Measurements from ENCODE around the gene SPCS2. TPM values are rescaled to one million over a fixed set of nuclear protein-coding genes. Genes with fewer than 3 reads are reported as not detected.

SPCS2 gene
- total and polyA plus RNA-seq, 4 donors: 32.4 to 186 (median 59.6) TPM

DNA sequence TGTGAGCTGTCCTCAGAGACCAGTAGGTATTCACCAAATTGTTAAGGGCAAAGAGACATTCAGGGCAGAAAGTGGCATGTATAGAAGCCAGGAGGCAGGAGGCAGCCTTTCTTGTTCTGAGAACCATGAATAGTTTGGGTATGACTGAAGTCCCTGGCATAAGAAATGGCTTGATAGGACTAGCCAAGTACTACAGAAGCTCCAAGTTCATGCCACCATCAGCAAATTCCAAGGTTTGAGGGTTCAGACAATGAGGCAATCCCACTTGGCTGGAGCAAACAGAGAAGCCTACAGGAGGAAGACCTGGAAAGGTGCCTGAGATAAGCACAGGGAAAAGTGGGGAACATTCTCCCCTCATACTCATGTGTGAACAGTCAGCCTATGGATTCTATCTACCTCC, 25.9 kb upstream of the SPCS2 start (continued):
- TF ChIP-seq, protein P1, sequence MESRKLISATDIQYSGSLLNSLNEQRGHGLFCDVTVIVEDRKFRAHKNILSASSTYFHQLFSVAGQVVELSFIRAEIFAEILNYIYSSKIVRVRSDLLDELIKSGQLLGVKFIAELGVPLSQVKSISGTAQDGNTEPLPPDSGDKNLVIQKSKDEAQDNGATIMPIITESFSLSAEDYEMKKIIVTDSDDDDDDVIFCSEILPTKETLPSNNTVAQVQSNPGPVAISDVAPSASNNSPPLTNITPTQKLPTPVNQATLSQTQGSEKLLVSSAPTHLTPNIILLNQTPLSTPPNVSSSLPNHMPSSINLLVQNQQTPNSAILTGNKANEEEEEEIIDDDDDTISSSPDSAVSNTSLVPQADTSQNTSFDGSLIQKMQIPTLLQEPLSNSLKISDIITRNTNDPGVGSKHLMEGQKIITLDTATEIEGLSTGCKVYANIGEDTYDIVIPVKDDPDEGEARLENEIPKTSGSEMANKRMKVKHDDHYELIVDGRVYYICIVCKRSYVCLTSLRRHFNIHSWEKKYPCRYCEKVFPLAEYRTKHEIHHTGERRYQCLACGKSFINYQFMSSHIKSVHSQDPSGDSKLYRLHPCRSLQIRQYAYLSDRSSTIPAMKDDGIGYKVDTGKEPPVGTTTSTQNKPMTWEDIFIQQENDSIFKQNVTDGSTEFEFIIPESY (IDR thresholded peaks at IDR 0.05): no peak

DNA sequence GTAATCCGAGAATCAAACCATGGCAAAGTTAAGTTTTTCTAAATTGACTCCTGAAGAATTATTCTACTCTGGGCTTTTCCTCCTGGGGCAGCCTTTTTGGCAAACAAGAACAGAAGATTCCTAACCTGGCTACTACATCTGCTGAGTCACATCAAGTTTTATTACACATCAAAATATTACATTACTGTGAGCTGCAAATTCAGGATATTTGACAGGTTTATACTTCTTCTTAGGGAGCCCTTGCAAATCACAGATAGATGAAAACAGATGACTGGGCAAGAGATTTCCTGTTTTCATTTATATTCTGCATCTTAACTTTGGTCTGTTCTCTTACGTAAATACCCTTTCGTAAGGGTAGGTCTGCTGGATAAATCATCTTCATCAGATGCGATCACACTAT, 23.8 kb upstream of the SPCS2 start:
- Histone ChIP-seq H3K27me3 (ENCODE audit: control insufficient read depth in 4 of 4, insufficient read depth in 4 of 4, low read length in 3 of 4) (no peaks in the 10 kb centered on the region), H3K9ac (ENCODE audit: low read depth in 1 of 2, low read length in 2 of 2) (no peak overlapping the region), H3K27ac (ENCODE audit: low read depth in 1 of 2, low read length in 2 of 2) (no peak overlapping the region), H3K4me1 (ENCODE audit: control insufficient read depth in 4 of 4, insufficient read depth in 4 of 4, low read length in 3 of 4) (no peaks in the 10 kb centered on the region), H3K9me3 (ENCODE audit: control insufficient read depth in 4 of 4, low read length in 3 of 4) (no peaks in the 10 kb centered on the region), H3K4me3 (ENCODE audit: low read depth in 1 of 3, low read length in 3 of 3) (no peak overlapping the region), H3K36me3 (ENCODE audit: control insufficient read depth in 4 of 4, insufficient read depth in 3 of 4, low read depth in 1 of 4, low read length in 3 of 4) (peaks cover 0 to 9% (median 4%) of the 10 kb centered on the region in 4 donors)
- no peak for DNase-seq (ENCODE audit: low spot score)
- WGBS: 89% methylated on average over 4 of the region's 4 CpGs
- TF ChIP-seq RAD21 (IDR thresholded peaks at IDR 0.05) (no peak), RXRA (IDR thresholded peaks at IDR 0.05) (no peak), FOXA1 (IDR thresholded peaks at IDR 0.05) (no peak), YY1 (IDR thresholded peaks at IDR 0.05) (no peak), SP1 (IDR thresholded peaks at IDR 0.05) (no peak), HNF4G (IDR thresholded peaks at IDR 0.05) (no peak), NR2F2 (IDR thresholded peaks at IDR 0.05) (no peak), HNF4A (conservative IDR thresholded peaks at IDR 0.05) (no peak), TAF1 (conservative IDR thresholded peaks at IDR 0.05) (no peak), FOXA2 (IDR thresholded peaks at IDR 0.05) (no peak), JUND (IDR thresholded peaks at IDR 0.05) (no peak)
- TF ChIP-seq, protein P2, sequence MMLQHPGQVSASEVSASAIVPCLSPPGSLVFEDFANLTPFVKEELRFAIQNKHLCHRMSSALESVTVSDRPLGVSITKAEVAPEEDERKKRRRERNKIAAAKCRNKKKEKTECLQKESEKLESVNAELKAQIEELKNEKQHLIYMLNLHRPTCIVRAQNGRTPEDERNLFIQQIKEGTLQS (IDR thresholded peaks at IDR 0.05): no peak
- TF ChIP-seq, protein P3, sequence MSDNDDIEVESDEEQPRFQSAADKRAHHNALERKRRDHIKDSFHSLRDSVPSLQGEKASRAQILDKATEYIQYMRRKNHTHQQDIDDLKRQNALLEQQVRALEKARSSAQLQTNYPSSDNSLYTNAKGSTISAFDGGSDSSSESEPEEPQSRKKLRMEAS (IDR thresholded peaks at IDR 0.05): no peak
- TF ChIP-seq, protein P1 (IDR thresholded peaks at IDR 0.05): no peak
- TF ChIP-seq, protein P4, sequence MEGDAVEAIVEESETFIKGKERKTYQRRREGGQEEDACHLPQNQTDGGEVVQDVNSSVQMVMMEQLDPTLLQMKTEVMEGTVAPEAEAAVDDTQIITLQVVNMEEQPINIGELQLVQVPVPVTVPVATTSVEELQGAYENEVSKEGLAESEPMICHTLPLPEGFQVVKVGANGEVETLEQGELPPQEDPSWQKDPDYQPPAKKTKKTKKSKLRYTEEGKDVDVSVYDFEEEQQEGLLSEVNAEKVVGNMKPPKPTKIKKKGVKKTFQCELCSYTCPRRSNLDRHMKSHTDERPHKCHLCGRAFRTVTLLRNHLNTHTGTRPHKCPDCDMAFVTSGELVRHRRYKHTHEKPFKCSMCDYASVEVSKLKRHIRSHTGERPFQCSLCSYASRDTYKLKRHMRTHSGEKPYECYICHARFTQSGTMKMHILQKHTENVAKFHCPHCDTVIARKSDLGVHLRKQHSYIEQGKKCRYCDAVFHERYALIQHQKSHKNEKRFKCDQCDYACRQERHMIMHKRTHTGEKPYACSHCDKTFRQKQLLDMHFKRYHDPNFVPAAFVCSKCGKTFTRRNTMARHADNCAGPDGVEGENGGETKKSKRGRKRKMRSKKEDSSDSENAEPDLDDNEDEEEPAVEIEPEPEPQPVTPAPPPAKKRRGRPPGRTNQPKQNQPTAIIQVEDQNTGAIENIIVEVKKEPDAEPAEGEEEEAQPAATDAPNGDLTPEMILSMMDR (IDR thresholded peaks at IDR 0.05; ENCODE audit: low read depth, low read length, missing input control): no peak
